IPS-18a (cell line): ENCODE results near the gene ATL1.

Experiments used
- H3K27ac ChIP-seq: one replicate; pipeline ENCODE4 v1.5.1; 2013; ENCODE audit warnings: low read length
- H3K27me3 ChIP-seq: one replicate; pipeline ENCODE4 v1.6.1; 2013; ENCODE audit warnings: mild to moderate bottlenecking, low read length; ENCODE audit not compliant: control insufficient read depth, insufficient read depth
- H3K36me3 ChIP-seq: one replicate; pipeline ENCODE4 v1.6.1; 2013; ENCODE audit warnings: low read depth, low read length; ENCODE audit not compliant: control insufficient read depth
- H3K4me1 ChIP-seq: one replicate; pipeline ENCODE4 v1.6.1; 2013; ENCODE audit warnings: low read depth, low read length; ENCODE audit not compliant: control insufficient read depth
- H3K4me3 ChIP-seq: one replicate; pipeline ENCODE4 v1.5.1; 2013; ENCODE audit warnings: low read length
- H3K9ac ChIP-seq: one replicate; pipeline ENCODE4 v1.6.1; 2013; ENCODE audit warnings: mild to moderate bottlenecking, low read length, moderate library complexity
- H3K9me3 ChIP-seq: one replicate; pipeline ENCODE4 v1.6.1; 2013; ENCODE audit warnings: low read depth, low read length; ENCODE audit not compliant: control insufficient read depth

The ATL1 gene

GRCh38 chr14:50677527-50678063 is 117.7 kb downstream of the ATL1 start:
- Histone ChIP-seq H3K27me3 (no peaks in the 10 kb centered on the region), H3K27ac (no peak overlapping the region), H3K4me1 (no peaks in the 10 kb centered on the region), H3K36me3 (no peaks in the 10 kb centered on the region), H3K9me3 (no peaks in the 10 kb centered on the region), H3K9ac (no peak overlapping the region), H3K4me3 (no peak overlapping the region)

GRCh38 chr14:50678163-50678562 is 118.2 kb downstream of the ATL1 start:
- Histone ChIP-seq H3K4me3 (no peak overlapping the region), H3K27ac (no peak overlapping the region), H3K9ac (no peak overlapping the region)

GRCh38 chr14:50679674-50680073 is 119.7 kb downstream of the ATL1 start:
- H3K9ac ChIP-seq, result no peak overlapping the region
- no peaks in the 10 kb centered on the region for H3K36me3 ChIP-seq
- no peaks in the 10 kb centered on the region for H3K9me3 ChIP-seq
- no peaks in the 10 kb centered on the region for H3K27me3 ChIP-seq
- H3K27ac ChIP-seq, result no peak overlapping the region
- no peak overlapping the region for H3K4me3 ChIP-seq
- H3K4me1 ChIP-seq, result no peaks in the 10 kb centered on the region

More at GRCh38 chr14:50678163-50678562, 118.2 kb downstream of the ATL1 start:
- Histone ChIP-seq H3K9me3 (no peaks in the 10 kb centered on the region), H3K36me3 (no peaks in the 10 kb centered on the region), H3K27me3 (no peaks in the 10 kb centered on the region), H3K4me1 (no peaks in the 10 kb centered on the region)
